Stimulated activated CD8-positive, alpha-beta memory T cell treated with anti-CD3 and anti-CD28 coated beads, Interleukin-4, amount 100 ng/mL, for 24 hours (primary cell): ENCODE results near the gene CD79B.
"Not testable (repeated sequence)": the region's sequence is repeated elsewhere in the genome, so short reads cannot be mapped to it uniquely, and the experiment has no call there.

ENCODE experiments used
- DNase-seq: peaks from one replicate; pipeline ENCODE4 v3.0.0-alpha.2; 2020; ENCODE audit warnings: low read depth

CD79B gene

GRCh38 chr17:63930951-63931575 lies 1.1 kb downstream of the CD79B start:
- peak; percentile 24 for DNase-seq

DNA sequence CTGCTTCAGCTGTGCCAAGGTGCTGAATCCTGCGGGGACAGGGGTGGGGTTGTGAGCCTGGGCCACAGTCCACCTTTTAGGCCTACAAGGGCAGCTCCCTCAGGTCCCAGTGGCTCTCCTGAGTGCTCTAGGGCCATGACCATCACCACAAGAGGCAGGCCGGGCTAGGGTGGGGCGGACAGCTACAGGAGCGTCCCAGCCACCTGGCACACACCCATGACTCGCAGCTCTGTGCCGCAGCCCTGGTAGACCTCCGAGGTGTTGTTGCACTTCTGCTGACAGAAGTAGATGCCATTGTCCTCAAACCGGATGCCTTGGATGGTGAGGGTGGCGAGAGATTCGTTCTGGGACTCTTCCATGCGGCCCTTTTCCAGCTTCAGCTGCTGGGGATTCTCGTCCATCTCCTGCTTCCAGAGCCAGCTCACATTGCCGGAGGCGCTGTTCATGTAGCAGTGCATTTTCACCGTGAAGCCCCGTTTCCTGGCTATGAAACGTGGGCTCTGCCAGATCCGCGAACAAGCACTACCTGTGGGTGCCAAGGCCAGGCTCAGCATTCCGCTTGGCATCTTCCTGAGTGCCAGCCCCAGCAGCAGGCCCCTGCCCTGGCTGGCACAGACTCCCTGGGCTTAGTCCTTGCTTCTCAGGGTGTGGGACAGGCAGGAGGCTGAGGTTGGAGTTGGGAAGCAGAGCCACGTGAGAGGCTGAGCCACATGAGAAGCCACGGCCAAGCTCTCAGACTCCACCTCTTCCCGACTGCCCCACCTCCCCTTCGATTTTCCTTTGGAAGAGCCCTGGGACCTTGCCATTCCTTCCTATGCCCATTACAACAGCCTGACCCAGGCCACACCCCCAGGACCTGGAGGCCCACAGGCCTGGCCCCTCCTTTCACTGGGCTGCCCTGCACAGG lies 2.0 kb downstream of the CD79B start:
- no peak for DNase-seq

GRCh38 chr17:63928966-63929695 lies 3.0 kb downstream of the CD79B start:
- no peak for DNase-seq

- DNase-seq: no peak
Measured at GRCh38 chr17:63928172-63928666, 3.9 kb downstream of the CD79B start.

GRCh38 chr17:63927464-63928171 lies 4.5 kb downstream of the CD79B start:
- DNase-seq: no peak

- DNase-seq: no peak
Measured at GRCh38 chr17:63926164-63926563, 6.0 kb downstream of the CD79B start.

DNA sequence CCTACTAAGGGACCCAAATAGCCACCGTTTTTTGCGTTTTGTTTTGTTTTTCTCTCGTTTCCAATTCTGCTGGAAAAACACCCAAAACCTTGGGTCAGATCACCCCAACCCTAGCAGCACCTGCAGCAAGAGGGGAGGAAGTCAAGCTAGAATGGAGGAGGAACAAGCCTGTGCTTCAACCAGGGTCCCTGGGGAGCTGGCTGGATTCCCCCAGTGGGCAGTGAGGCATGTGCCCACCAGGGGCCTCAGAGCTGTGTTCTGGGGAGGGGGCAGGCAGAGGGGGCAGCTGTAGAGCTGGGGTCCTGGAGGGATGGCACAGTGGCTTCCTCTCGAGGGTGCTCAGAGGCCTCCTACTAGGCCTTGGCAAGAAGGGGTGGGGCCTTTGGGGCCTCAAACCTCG lies 6.5 kb downstream of the CD79B start:
- DNase-seq: no peak

GRCh38 chr17:63922402-63922801 lies 9.7 kb downstream of the CD79B start:
- not testable (repeated sequence) for DNase-seq

DNA sequence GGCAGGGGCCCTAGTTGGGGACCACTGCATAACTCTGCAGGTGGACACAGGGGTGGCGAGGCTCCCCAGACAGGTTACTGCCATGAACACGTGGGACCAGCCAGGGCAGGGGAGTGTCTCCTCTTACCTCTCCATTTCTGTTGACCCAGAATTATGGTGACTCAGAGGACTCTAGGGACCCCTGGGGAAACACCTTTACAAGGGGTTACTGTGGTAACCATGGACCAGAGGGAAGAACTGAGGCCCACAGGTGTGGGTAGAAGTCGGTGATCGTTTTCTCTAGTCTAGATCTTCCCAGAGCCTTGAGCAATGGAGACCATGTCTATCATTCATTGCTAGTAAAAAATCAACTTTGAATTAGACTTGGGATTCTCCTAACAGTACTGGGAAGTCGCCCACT lies 11.4 kb downstream of the CD79B start:
- DNase-seq: not testable (repeated sequence)

DNA sequence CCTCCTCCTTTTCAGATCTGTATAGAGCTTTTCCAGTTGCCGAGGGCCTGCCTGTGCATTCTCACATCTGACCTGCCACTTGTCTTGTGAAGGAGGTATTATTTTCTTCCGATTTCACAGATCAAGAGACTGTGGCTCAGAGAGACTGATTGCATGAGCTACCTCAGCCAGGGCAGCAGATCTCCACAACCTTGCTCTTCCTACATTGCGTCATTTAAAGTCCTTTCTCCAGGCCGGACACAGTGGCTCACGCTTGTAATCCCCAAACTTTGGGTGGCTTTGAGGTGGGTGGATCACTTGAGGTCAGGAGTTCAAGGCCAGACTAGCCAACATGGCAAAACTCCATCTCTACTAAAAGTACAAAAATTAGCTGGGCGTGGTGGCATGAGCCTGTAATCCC lies 12.1 kb downstream of the CD79B start:
- DNase-seq: not testable (repeated sequence)

GRCh38 chr17:63919311-63919723 lies 12.8 kb downstream of the CD79B start:
- DNase-seq: peak; percentile 56

DNA sequence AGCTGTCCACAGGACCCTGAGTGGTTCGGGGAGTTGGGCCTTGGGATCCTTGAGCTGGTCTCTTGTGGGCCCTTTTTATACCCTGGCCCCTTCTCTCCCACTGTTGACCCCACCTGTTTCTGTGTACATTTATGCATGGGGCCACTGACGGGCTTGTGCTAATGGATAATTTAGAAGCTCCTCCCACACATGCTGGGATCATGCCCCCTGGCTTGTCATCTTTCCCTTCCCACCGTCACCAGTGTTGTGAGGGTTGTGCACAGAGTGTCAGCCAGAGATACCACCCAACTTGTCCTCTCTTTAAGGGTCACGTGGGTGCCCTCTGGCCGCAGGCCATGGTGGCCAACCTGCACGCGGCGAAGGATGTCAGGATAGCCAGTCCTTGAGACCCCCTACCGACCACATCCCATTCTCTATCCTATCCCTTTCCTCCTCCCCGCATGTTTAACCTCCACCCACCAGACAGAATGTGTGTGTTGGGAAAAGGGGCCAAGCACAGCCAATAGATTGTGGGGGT lies 13.3 kb downstream of the CD79B start, which contains the start of gene GH1:
Gene GH1, minus strand, starts transcription at position 51 of the 517 bp plus-strand sequence. CDS start 63 bp downstream, outside the sequence.
- not testable (repeated sequence) for DNase-seq

- no peak for DNase-seq
Measured at GRCh38 chr17:63918305-63918704, 13.8 kb downstream of the CD79B start.

DNA sequence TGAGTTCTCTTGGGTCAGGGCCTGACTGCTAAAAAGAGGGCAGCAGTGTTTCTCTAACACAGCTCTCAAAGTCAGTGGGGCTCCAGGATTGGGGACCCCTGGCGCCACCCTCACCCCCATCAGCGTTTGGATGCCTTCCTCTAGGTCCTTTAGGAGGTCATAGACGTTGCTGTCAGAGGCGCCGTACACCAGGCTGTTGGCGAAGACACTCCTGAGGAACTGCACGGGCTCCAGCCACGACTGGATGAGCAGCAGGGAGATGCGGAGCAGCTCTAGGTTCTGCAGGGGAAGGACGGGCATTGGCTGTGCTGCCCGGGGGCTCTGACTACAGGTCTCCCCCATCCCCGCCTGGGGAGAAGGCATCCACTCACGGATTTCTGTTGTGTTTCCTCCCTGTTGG lies 14.5 kb downstream of the CD79B start:
- no peak for DNase-seq

- not testable (repeated sequence) for DNase-seq
Measured at GRCh38 chr17:63917206-63917605, 14.9 kb downstream of the CD79B start.

DNA sequence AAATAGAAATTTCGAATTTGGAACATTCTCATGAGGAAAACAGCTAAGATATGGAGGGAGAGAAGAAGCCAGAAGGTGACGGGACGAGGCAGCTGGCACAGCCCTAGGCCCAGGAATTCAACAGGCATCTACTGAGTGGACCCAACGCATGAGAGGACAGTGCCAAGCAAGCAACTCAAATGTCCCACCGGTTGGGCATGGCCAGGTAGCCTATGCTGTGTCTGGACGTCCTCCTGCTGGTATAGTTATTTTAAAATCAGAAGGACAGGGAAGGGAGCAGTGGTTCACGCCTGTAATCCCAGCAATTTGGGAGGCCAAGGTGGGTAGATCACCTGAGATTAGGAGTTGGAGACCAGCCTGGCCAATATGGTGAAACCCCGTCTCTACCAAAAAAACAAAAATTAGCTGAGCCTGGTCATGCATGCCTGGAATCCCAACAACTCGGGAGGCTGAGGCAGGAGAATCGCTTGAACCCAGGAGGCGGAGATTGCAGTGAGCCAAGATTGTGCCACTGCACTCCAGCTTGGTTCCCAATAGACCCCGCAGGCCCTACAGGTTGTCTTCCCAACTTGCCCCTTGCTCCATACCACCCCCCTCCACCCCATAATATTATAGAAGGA lies 15.5 kb downstream of the CD79B start:
- no peak for DNase-seq

GRCh38 chr17:63915753-63916152 lies 16.4 kb downstream of the CD79B start:
- not testable (repeated sequence) for DNase-seq

DNA sequence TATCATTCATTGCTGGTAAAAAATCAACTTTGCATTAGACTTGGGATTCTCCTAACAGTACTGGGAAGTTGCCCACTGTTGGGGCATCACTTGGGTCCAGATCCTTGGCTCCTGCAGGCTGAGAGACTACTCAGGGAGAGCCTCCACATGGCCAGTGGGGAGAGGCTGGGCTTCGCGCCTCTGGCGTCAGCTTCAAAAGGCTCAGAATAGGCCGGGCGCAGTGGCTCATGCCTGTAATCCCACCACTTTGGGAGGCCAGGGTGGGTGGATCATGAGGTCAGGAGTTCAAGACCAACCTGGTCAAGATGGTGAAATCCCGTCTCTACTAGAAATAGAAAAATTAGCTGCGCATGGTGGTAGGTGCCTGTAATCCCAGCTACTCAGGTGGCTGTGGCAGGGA lies 17.7 kb downstream of the CD79B start:
- no peak for DNase-seq

GRCh38 chr17:63911657-63912100 lies 20.5 kb downstream of the CD79B start:
- peak; percentile 49 for DNase-seq

DNA sequence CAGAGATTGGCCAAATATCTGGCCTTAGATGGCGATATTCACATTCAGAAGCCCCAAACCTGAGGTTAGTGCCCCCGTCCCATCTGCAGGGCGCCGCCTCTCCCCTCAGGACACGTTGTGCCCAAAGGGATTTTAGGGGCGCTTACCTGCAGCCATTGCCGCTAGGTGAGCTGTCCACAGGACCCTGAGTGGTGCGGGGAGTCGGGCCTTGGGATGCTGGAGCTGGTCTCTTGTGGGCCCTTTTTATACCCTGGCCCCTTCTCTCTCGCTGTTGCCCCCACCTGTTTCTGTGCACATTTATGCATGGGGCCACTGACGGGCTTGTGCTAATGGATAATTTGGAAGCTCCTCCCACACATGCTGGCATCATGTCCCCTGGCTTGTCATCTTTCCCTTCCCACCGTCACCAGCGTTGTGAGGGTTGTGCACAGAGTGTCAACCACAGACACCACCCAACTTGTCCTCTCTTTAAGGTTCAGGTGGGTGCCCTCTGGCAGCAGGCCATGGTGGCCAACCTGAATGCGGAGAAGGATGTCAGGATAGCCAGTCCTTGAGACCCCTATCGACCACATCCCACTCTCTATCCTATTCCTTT lies 21.0 kb downstream of the CD79B start, which contains the start of gene CSHL1:
Gene CSHL1, minus strand, starts transcription at position 218 of the 595 bp plus-strand sequence. Its CDS starts 62 bp downstream, at position 156.
- no peak for DNase-seq
